ENCODE measurements around the gene CAPN5.
"Not testable (repeated sequence)": the region's sequence is repeated elsewhere in the genome, so short reads cannot be mapped to it uniquely, and the experiment has no call there.

The CAPN5 gene

GRCh38 chr11:77061258-77061657, 5.5 kb upstream of the CAPN5 start:
- not testable (repeated sequence) for H3K27ac Mint-ChIP-seq; ATAC-seq (replicated peaks); H3K4me1 Mint-ChIP-seq (ENCODE audit: low read depth in 2 of 2); DNase-seq; H3K36me3 Mint-ChIP-seq (ENCODE audit: insufficient read depth); H3K27me3 Mint-ChIP-seq; H3K4me3 Mint-ChIP-seq; H3K9me3 Mint-ChIP-seq

- no peak overlapping the region for H3K27ac Mint-ChIP-seq
- H3K4me3 Mint-ChIP-seq = no peak overlapping the region
- ATAC-seq (replicated peaks) (no peak), DNase-seq (no peak)
- H3K36me3 Mint-ChIP-seq (ENCODE audit: insufficient read depth) = peaks cover 10% of the 10 kb centered on the region
- H3K4me1 Mint-ChIP-seq (ENCODE audit: low read depth in 2 of 2) = peaks cover 0 to 8% of the 10 kb centered on the region in 2 donors
- no peaks in the 10 kb centered on the region for H3K27me3 Mint-ChIP-seq
- H3K9me3 Mint-ChIP-seq = no peaks in the 10 kb centered on the region
These were observed 3.8 kb upstream of the CAPN5 start for GRCh38 chr11:77062924-77063323.

GRCh38 chr11:77063407-77063806, 3.4 kb upstream of the CAPN5 start:
- DNase-seq = no peak
- Mint-ChIP-seq H3K9me3 (no peaks in the 10 kb centered on the region), H3K4me3 (no peak overlapping the region), H3K4me1 (ENCODE audit: low read depth in 2 of 2) (peaks cover 5 to 8% of the 10 kb centered on the region in 2 donors), H3K36me3 (ENCODE audit: insufficient read depth) (peaks cover 10% of the 10 kb centered on the region), H3K27ac (no peak overlapping the region), H3K27me3 (no peaks in the 10 kb centered on the region)
- ATAC-seq (replicated peaks) = no peak

GRCh38 chr11:77063861-77064260, 2.9 kb upstream of the CAPN5 start:
- Mint-ChIP-seq H3K4me1 (ENCODE audit: low read depth in 2 of 2) (peaks cover 6 to 8% of the 10 kb centered on the region in 2 donors), H3K27ac (no peak overlapping the region), H3K36me3 (ENCODE audit: insufficient read depth) (peaks cover 10% of the 10 kb centered on the region), H3K9me3 (no peaks in the 10 kb centered on the region), H3K4me3 (no peak overlapping the region), H3K27me3 (no peaks in the 10 kb centered on the region)
- no peak for ATAC-seq (replicated peaks)
- no peak for DNase-seq

GRCh38 chr11:77064648-77065217, 2.0 kb upstream of the CAPN5 start:
- no peak for ATAC-seq (replicated peaks)
- peaks cover 6 to 8% of the 10 kb centered on the region in 2 donors for H3K4me1 Mint-ChIP-seq (ENCODE audit: low read depth in 2 of 2)
- no peaks in the 10 kb centered on the region for H3K9me3 Mint-ChIP-seq
- peaks cover 10% of the 10 kb centered on the region for H3K36me3 Mint-ChIP-seq (ENCODE audit: insufficient read depth)
- DNase-seq = no peak
- no peak overlapping the region for H3K27ac Mint-ChIP-seq
- H3K4me3 Mint-ChIP-seq = peak overlapping the region in 1 of 2 donors; percentile 89
- no peaks in the 10 kb centered on the region for H3K27me3 Mint-ChIP-seq

GRCh38 chr11:77065878-77066228, 918 bp upstream of the CAPN5 start:
- DNase-seq = no peak

GRCh38 chr11:77067861-77068443, 1.2 kb downstream of the CAPN5 start:
- Mint-ChIP-seq H3K27me3 (no peaks in the 10 kb centered on the region), H3K4me3 (peak overlapping the region; percentile 84 to 89), H3K36me3 (ENCODE audit: insufficient read depth) (peaks cover 10% of the 10 kb centered on the region), H3K9me3 (no peaks in the 10 kb centered on the region), H3K27ac (no peak overlapping the region), H3K4me1 (ENCODE audit: low read depth in 2 of 2) (peaks cover 17 to 20% of the 10 kb centered on the region in 2 donors)
- DNase-seq (no peak), ATAC-seq (replicated peaks) (no peak)

More at GRCh38 chr11:77065878-77066228, 918 bp upstream of the CAPN5 start:
- H3K27ac Mint-ChIP-seq = peak overlapping the region in 1 of 2 donors; percentile 17
- peaks cover 6 to 8% of the 10 kb centered on the region in 2 donors for H3K4me1 Mint-ChIP-seq (ENCODE audit: low read depth in 2 of 2)
- H3K36me3 Mint-ChIP-seq (ENCODE audit: insufficient read depth) = peaks cover 10% of the 10 kb centered on the region
- peak overlapping the region; percentile 84 to 89 for H3K4me3 Mint-ChIP-seq
- no peak for ATAC-seq (replicated peaks)
- H3K9me3 Mint-ChIP-seq = no peaks in the 10 kb centered on the region
- H3K27me3 Mint-ChIP-seq = no peaks in the 10 kb centered on the region

- Mint-ChIP-seq H3K9me3 (no peaks in the 10 kb centered on the region), H3K4me3 (no peak overlapping the region), H3K27ac (no peak overlapping the region), H3K27me3 (no peaks in the 10 kb centered on the region), H3K36me3 (ENCODE audit: insufficient read depth) (peaks cover 13% of the 10 kb centered on the region), H3K4me1 (ENCODE audit: low read depth in 2 of 2) (peaks cover 24 to 26% of the 10 kb centered on the region in 2 donors)
- no peak for DNase-seq
- no peak for ATAC-seq (replicated peaks)
These were observed 1.9 kb downstream of the CAPN5 start for GRCh38 chr11:77068457-77069335.

- ATAC-seq (replicated peaks) (no peak), DNase-seq (no peak)
- H3K36me3 Mint-ChIP-seq (ENCODE audit: insufficient read depth) = peaks cover 13% of the 10 kb centered on the region
- peaks cover 26 to 31% of the 10 kb centered on the region in 2 donors for H3K4me1 Mint-ChIP-seq (ENCODE audit: low read depth in 2 of 2)
- H3K4me3 Mint-ChIP-seq = no peak overlapping the region
- no peaks in the 10 kb centered on the region for H3K9me3 Mint-ChIP-seq
- no peaks in the 10 kb centered on the region for H3K27me3 Mint-ChIP-seq
- no peak overlapping the region for H3K27ac Mint-ChIP-seq
These were observed 2.7 kb downstream of the CAPN5 start for GRCh38 chr11:77069336-77069968.

GRCh38 chr11:77069969-77070582, 3.3 kb downstream of the CAPN5 start:
- H3K27me3 Mint-ChIP-seq = no peaks in the 10 kb centered on the region
- peaks cover 26 to 31% of the 10 kb centered on the region in 2 donors for H3K4me1 Mint-ChIP-seq (ENCODE audit: low read depth in 2 of 2)
- H3K36me3 Mint-ChIP-seq (ENCODE audit: insufficient read depth) = peaks cover 13% of the 10 kb centered on the region
- no peak overlapping the region for H3K27ac Mint-ChIP-seq
- no peak for ATAC-seq (replicated peaks)
- no peak overlapping the region for H3K4me3 Mint-ChIP-seq
- DNase-seq = no peak
- no peaks in the 10 kb centered on the region for H3K9me3 Mint-ChIP-seq

GRCh38 chr11:77071077-77071476, 4.3 kb downstream of the CAPN5 start:
- no peak for ATAC-seq (replicated peaks)
- H3K36me3 Mint-ChIP-seq (ENCODE audit: insufficient read depth) = peaks cover 10% of the 10 kb centered on the region

GRCh38 chr11:77071671-77072605, 5.2 kb downstream of the CAPN5 start:
- DNase-seq (no peak), ATAC-seq (replicated peaks) (peak; percentile 33)
- peaks cover 8% of the 10 kb centered on the region for H3K36me3 Mint-ChIP-seq (ENCODE audit: insufficient read depth)
- H3K4me3 Mint-ChIP-seq = peak overlapping the region; percentile 67 to 69
- H3K4me1 Mint-ChIP-seq (ENCODE audit: low read depth in 2 of 2) = peaks cover 26 to 27% of the 10 kb centered on the region in 2 donors
- H3K27me3 Mint-ChIP-seq = no peaks in the 10 kb centered on the region
- peak overlapping the region; percentile 20 to 81 for H3K27ac Mint-ChIP-seq
- H3K9me3 Mint-ChIP-seq = no peaks in the 10 kb centered on the region

More at GRCh38 chr11:77071077-77071476, 4.3 kb downstream of the CAPN5 start:
- no peak for DNase-seq
- Mint-ChIP-seq H3K9me3 (no peaks in the 10 kb centered on the region), H3K4me1 (ENCODE audit: low read depth in 2 of 2) (peaks cover 26 to 27% of the 10 kb centered on the region in 2 donors), H3K27me3 (no peaks in the 10 kb centered on the region), H3K27ac (no peak overlapping the region), H3K4me3 (no peak overlapping the region)

Measured in effector memory CD8-positive, alpha-beta T cell (primary cell).